Stomach (tissue), 4 donors: ENCODE data around the gene RBM14.

Source experiments
- POLR2A ChIP-seq, 4 donors: fragments of 450-650 bp; IDR thresholded peaks; one replicate each; pipeline ENCODE4 v1.6.1; 2016; ENCODE audit warnings: antibody characterized with exemption in 4 of 4, control low read depth in 2 of 4, mild to moderate bottlenecking in 1 of 4, moderate library complexity in 1 of 4
- TF ChIP-seq, protein P1 (sequence below), 7 experiments: fragments of 450-650 bp in 4 of 7; fragments of 200-600 bp in 3 of 7; sonication (generic) in 3 of 7; IDR thresholded peaks; one replicate each; pipeline ENCODE4 v1.5.1; 2016 to 2019; ENCODE audit warnings: antibody characterized with exemption in 7 of 7, control low read depth in 2 of 7, mild to moderate bottlenecking in 1 of 7

DNA sequence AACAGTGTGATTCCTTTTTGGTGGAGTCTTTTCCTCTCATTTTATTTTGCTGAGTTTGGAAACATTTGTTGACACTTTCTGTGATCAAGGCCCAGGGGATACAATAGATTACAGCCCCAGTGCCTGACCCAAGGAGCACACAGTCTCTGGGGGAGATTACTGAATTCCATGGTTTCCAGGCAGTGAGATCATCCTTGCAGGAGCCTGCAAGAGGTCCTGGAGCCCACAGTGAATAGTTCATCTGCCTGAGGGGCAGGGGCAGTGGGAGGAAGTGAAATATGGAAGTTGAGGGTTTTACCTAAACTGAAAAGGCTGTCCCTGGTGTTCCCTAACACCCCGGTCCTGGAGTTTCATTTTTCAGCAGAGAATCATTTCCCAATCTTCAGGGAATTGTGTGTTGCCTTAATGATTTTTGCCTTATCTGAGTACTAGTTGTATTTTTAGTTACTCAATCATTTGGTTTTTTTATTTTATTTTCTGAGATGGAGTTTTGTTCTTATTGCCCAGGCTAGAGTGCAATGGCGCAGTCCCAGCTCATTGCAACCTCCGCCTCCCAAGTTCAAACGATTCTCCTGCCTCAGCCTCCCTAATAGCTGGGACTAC lies 15.7 kb upstream of the RBM14 start:
- no peak for TF ChIP-seq POLR2A (IDR thresholded peaks at IDR 0.05)
- TF ChIP-seq, protein P1, sequence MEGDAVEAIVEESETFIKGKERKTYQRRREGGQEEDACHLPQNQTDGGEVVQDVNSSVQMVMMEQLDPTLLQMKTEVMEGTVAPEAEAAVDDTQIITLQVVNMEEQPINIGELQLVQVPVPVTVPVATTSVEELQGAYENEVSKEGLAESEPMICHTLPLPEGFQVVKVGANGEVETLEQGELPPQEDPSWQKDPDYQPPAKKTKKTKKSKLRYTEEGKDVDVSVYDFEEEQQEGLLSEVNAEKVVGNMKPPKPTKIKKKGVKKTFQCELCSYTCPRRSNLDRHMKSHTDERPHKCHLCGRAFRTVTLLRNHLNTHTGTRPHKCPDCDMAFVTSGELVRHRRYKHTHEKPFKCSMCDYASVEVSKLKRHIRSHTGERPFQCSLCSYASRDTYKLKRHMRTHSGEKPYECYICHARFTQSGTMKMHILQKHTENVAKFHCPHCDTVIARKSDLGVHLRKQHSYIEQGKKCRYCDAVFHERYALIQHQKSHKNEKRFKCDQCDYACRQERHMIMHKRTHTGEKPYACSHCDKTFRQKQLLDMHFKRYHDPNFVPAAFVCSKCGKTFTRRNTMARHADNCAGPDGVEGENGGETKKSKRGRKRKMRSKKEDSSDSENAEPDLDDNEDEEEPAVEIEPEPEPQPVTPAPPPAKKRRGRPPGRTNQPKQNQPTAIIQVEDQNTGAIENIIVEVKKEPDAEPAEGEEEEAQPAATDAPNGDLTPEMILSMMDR (IDR thresholded peaks at IDR 0.05) = no peak
